Activated naive CD8-positive, alpha-beta T cell treated with anti-CD3 and anti-CD28 coated beads, Interleukin-2, amount 10 ng/mL, durations not matched to agents 7 days and 5 days (primary cell): ENCODE data around the gene ZNF428. TPM values are rescaled to one million over a fixed set of nuclear protein-coding genes. Genes with fewer than 3 reads are reported as not detected.

Experiments
- total RNA-seq, 2 experiments: library from RNA; stranded (reverse); gene quantifications; one replicate each; pipeline ENCODE4 v1.2.3, GENCODE V29; 2021

The ZNF428 gene
- total RNA-seq, 2 experiments from 2014 or later: 23.3 to 23.7 TPM

Other genes with a start within 250 kb of the ZNF428 start
- not detected for gene TEX101, start 204.7 kb downstream of the ZNF428 start, total RNA-seq
- gene LYPD3, start 154.0 kb downstream of the ZNF428 start, total RNA-seq: 1 to 10 TPM; 1.2 to 1.8 TPM
- 10 to 100 TPM; 19.8 to 22.1 TPM for gene PHLDB3, start 114.9 kb downstream of the ZNF428 start, total RNA-seq
- 10 to 100 TPM; 57.1 to 61.1 TPM for gene ETHE1, start 92.4 kb downstream of the ZNF428 start, total RNA-seq
- gene ZNF575, start 86.4 kb downstream of the ZNF428 start, total RNA-seq: 1 to 10 TPM; 3.9 to 4.6 TPM
- gene XRCC1, start 44.1 kb downstream of the ZNF428 start, total RNA-seq: 10 to 100 TPM; 40.0 to 43.2 TPM
- gene PINLYP, start 43.8 kb downstream of the ZNF428 start, total RNA-seq: 10 to 100 TPM; 11.7 to 15.6 TPM
- gene IRGQ, start 23.5 kb downstream of the ZNF428 start, total RNA-seq: 10 to 100 TPM; 12.4 to 13.9 TPM
- gene ZNF576, start 23.0 kb downstream of the ZNF428 start, total RNA-seq: 10 to 100 TPM; 15.3 to 17.8 TPM
- under 1 TPM; 0.68 to 0.72 TPM for gene SRRM5, start 7.5 kb downstream of the ZNF428 start, total RNA-seq
- under 1 TPM; 0.36 to 0.43 TPM for gene CADM4, start 20.2 kb upstream of the ZNF428 start, total RNA-seq
- gene PLAUR, start 50.5 kb upstream of the ZNF428 start, total RNA-seq: 10 to 100 TPM; 12.2 to 12.7 TPM
- not detected for gene IRGC, start 96.4 kb upstream of the ZNF428 start, total RNA-seq
- 10 to 100 TPM; 48.9 to 49.9 TPM for gene SMG9, start 135.3 kb upstream of the ZNF428 start, total RNA-seq
- gene KCNN4, start 161.3 kb upstream of the ZNF428 start, total RNA-seq: 10 to 100 TPM; 38.3 to 45.4 TPM
- 1 to 10 TPM; 1.9 to 2.0 TPM for gene LYPD5, start 182.8 kb upstream of the ZNF428 start, total RNA-seq
- 10 to 100 TPM; 11.5 TPM for gene ZNF283, start 207.7 kb upstream of the ZNF428 start, total RNA-seq